ENCODE data around the gene NDUFB4.

The NDUFB4 gene

DNA sequence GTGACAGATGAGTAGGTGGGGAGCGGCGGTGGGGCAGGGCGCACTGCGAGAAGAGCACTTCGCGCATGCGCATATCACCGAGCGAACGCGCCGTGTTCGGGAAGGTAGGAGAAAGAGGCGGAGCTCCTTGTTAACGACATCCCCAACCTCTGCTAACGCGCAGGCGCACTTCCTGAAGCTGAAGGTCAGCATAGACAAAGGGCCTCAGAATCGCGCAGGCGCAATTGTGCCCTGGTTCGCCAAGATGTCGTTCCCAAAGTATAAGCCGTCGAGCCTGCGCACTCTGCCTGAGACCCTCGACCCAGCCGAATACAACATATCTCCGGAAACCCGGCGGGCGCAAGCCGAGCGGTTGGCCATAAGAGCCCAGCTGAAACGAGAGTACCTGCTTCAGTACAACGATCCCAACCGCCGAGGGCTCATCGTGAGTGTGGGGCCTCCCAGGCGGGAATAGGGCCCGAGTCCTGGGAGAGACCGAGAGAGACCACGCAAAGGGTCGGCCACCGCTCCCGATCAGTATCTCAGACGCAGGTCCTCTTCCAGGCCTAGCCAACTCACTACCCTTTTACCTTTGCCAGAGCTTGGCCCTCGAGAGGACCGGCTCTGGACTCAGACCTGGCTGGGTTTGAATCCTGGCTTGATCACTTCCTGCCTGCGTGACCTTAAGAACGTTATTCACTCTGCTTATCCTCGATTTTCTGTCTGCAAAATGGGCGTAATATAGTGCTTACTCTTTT lies at the start of gene NDUFB4:
TSS of gene NDUFB4 (plus strand) at position 221 of the 737 bp plus-strand sequence. CDS start at position 245, 24 bp downstream.
- Histone ChIP-seq H3K9ac (ENCODE audit: low read length) (peak within 1 kb of the TSS; percentile 97), H3K27me3 (ENCODE audit: control insufficient read depth, insufficient read depth, low read length) (no peaks in the 10 kb centered on the region), H3K4me1 (ENCODE audit: control insufficient read depth, low read depth, low read length) (peaks cover 14% of the 10 kb centered on the region), H3K4me3 (ENCODE audit: low read length) (peak within 1 kb of the TSS; percentile 99), H3K36me3 (ENCODE audit: control insufficient read depth, low read depth, low read length) (peaks cover 29% of the 10 kb centered on the region), H3K9me3 (ENCODE audit: control insufficient read depth, low read depth, low read length) (no peaks in the 10 kb centered on the region), H3K27ac (ENCODE audit: low read length) (peak within 1 kb of the TSS; percentile 98)

DNA sequence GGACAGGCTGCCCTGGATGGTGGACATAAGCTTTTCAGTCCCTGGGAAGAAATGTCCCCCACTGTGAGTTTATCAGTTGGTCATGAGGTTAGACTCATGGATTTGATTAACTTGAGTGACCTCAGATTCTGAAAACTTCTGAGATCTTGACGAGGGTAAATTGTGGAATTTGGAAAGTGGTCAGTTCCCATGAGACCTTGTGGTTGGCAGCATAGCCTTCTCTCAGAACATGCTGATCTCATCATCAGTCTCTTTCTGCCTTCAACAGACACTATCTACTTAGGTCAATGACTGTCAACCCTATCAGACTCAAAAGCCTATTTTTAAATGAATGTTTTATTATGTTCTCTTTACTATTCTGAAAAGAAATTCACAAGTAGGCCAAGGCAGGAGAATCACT lies 45.6 kb upstream of the NDUFB4 start:
- no peaks in the 10 kb centered on the region for H3K9me3 ChIP-seq (ENCODE audit: control insufficient read depth, low read depth, low read length)
- H3K36me3 ChIP-seq (ENCODE audit: control insufficient read depth, low read depth, low read length) = no peaks in the 10 kb centered on the region
- no peak overlapping the region for H3K4me3 ChIP-seq (ENCODE audit: low read length)
- no peak overlapping the region for H3K27ac ChIP-seq (ENCODE audit: low read length)
- H3K4me1 ChIP-seq (ENCODE audit: control insufficient read depth, low read depth, low read length) = no peaks in the 10 kb centered on the region
- no peaks in the 10 kb centered on the region for H3K27me3 ChIP-seq (ENCODE audit: control insufficient read depth, insufficient read depth, low read length)
- no peak overlapping the region for H3K9ac ChIP-seq (ENCODE audit: low read length)

DNA sequence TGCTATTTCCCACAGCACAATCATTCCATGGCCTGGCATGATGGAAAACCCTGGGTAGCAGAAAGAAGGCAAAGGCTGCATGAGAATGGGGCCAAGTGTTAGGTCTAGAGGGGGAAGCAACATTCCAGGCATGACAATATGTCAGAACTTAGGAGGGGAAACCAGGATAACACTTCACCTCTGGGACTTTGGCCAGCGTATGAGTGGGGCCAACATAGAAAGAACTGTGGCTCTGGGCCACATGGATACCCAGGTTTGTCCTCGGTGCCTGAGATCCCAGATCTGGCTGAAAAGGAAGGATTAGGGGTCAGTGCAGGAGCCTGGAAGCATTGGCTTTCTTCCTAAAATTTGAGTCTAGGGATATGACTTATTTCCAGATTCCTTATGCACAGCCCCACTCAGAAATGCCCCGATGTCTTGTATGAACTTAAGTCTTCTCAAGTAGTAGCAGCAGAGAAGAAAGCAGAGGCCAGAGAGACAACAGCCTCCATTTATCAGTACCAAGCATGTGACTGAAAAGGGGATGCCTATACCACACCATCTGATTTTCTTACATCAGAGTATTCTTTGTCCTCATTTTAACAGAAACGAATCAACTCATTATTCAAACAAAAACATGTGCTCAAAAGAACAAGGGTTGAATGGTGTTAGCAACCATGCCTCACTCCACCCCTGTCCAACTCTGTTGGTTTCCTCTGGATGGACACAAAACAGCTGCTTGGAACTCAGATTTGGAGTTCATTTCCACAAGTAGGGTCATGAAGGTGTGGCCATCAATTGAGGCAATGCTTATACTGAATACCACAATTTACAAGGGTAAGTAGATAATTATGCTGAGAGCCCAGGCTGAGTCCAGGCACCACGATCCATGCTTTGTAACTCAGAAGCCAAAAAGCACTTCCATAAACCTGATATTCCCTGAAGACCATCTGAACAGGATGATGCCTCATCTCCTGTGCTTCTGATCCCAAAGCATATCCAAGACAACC lies 43.7 kb upstream of the NDUFB4 start:
- Histone ChIP-seq H3K27me3 (ENCODE audit: control insufficient read depth, insufficient read depth, low read length) (peaks cover under 1% of the 10 kb centered on the region), H3K4me1 (ENCODE audit: control insufficient read depth, low read depth, low read length) (no peaks in the 10 kb centered on the region), H3K4me3 (ENCODE audit: low read length) (no peak overlapping the region), H3K36me3 (ENCODE audit: control insufficient read depth, low read depth, low read length) (no peaks in the 10 kb centered on the region), H3K9me3 (ENCODE audit: control insufficient read depth, low read depth, low read length) (no peaks in the 10 kb centered on the region), H3K27ac (ENCODE audit: low read length) (no peak overlapping the region), H3K9ac (ENCODE audit: low read length) (no peak overlapping the region)

- Histone ChIP-seq H3K4me3 (ENCODE audit: low read length) (no peak overlapping the region), H3K36me3 (ENCODE audit: control insufficient read depth, low read depth, low read length) (no peaks in the 10 kb centered on the region), H3K9me3 (ENCODE audit: control insufficient read depth, low read depth, low read length) (no peaks in the 10 kb centered on the region), H3K4me1 (ENCODE audit: control insufficient read depth, low read depth, low read length) (peaks cover 3% of the 10 kb centered on the region), H3K27ac (ENCODE audit: low read length) (no peak overlapping the region), H3K27me3 (ENCODE audit: control insufficient read depth, insufficient read depth, low read length) (peaks cover 11% of the 10 kb centered on the region), H3K9ac (ENCODE audit: low read length) (no peak overlapping the region)
Measured at GRCh38 chr3:120554812-120555606, 41.1 kb upstream of the NDUFB4 start.

- Histone ChIP-seq H3K36me3 (ENCODE audit: control insufficient read depth, low read depth, low read length) (no peaks in the 10 kb centered on the region), H3K4me3 (ENCODE audit: low read length) (no peak overlapping the region), H3K27ac (ENCODE audit: low read length) (no peak overlapping the region), H3K9me3 (ENCODE audit: control insufficient read depth, low read depth, low read length) (no peaks in the 10 kb centered on the region), H3K4me1 (ENCODE audit: control insufficient read depth, low read depth, low read length) (peaks cover 11% of the 10 kb centered on the region), H3K27me3 (ENCODE audit: control insufficient read depth, insufficient read depth, low read length) (peaks cover 11% of the 10 kb centered on the region), H3K9ac (ENCODE audit: low read length) (no peak overlapping the region)
Measured at GRCh38 chr3:120555657-120556509, 40.3 kb upstream of the NDUFB4 start.

DNA sequence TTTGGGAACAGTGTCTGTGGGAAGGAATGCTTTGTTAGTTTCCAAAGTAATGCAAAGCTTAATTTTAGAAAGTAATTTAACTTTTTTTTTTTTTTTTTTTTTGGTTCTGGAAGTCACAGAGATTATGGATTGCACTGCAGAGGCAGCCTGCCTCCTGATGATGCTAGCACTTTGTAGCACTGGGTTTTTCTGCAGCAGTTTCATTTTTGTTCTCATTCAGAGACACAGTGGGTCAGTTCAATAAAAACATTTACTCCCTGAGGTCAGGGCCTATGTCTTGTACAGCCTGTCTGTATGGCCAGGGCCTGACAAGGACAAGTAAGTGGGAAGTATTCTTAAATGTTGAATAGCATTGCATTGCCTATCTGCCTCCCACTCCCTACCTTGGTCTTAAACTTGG lies 39.0 kb upstream of the NDUFB4 start:
- Histone ChIP-seq H3K9ac (ENCODE audit: low read length) (no peak overlapping the region), H3K36me3 (ENCODE audit: control insufficient read depth, low read depth, low read length) (no peaks in the 10 kb centered on the region), H3K27me3 (ENCODE audit: control insufficient read depth, insufficient read depth, low read length) (peaks cover 11% of the 10 kb centered on the region), H3K4me3 (ENCODE audit: low read length) (no peak overlapping the region), H3K4me1 (ENCODE audit: control insufficient read depth, low read depth, low read length) (peaks cover 20% of the 10 kb centered on the region), H3K9me3 (ENCODE audit: control insufficient read depth, low read depth, low read length) (no peaks in the 10 kb centered on the region), H3K27ac (ENCODE audit: low read length) (no peak overlapping the region)

- H3K4me3 ChIP-seq (ENCODE audit: low read length) = peak overlapping the region; percentile 74
- no peaks in the 10 kb centered on the region for H3K9me3 ChIP-seq (ENCODE audit: control insufficient read depth, low read depth, low read length)
- H3K27ac ChIP-seq (ENCODE audit: low read length) = no peak overlapping the region
- peaks cover 11% of the 10 kb centered on the region for H3K27me3 ChIP-seq (ENCODE audit: control insufficient read depth, insufficient read depth, low read length)
- H3K9ac ChIP-seq (ENCODE audit: low read length) = peak overlapping the region; percentile 75
- peaks cover 20% of the 10 kb centered on the region for H3K4me1 ChIP-seq (ENCODE audit: control insufficient read depth, low read depth, low read length)
- no peaks in the 10 kb centered on the region for H3K36me3 ChIP-seq (ENCODE audit: control insufficient read depth, low read depth, low read length)
Measured at GRCh38 chr3:120558771-120559241, 37.3 kb upstream of the NDUFB4 start.

DNA sequence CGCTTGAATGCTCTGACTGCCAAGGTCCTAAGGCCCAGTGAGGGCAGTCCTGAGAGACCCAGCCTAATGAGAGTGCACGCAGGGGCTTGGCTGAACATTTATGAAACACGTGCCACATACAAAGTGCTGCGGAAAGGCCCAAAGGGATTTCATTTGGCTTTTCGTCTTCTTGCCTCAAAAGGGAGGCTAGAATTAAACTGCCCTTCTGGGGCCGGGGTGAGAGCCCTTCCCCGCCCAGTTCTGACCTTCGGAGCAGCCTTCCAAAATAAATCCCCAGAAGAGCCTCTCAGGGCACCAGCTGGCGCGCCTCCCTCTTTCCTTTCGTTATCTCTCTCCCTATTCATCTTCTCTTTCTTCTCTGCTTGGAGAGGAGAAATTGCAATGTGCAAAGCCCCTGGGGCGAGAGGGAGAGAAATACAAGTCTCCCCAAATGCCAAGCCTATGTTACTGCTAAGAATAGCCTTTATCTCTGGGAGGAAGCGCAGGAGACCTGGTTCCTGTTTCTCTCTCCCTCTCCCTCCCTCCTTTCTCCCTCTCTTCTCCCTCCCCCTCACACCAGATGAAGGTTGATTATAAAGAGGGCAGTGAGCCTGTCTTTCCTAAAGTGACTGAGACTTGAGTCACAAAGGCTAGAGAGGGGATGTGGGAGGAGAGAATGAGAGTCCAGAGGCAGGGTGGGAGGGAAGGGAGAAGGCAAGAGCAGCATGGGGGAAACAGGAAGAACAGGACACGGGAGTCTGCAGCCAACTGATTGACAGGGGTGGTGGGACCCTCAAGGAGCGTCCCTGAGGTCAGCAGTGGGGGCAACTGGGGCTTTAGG lies 36.7 kb upstream of the NDUFB4 start:
- Histone ChIP-seq H3K4me1 (ENCODE audit: control insufficient read depth, low read depth, low read length) (peaks cover 20% of the 10 kb centered on the region), H3K4me3 (ENCODE audit: low read length) (peak overlapping the region; percentile 74), H3K27me3 (ENCODE audit: control insufficient read depth, insufficient read depth, low read length) (peaks cover 11% of the 10 kb centered on the region), H3K9me3 (ENCODE audit: control insufficient read depth, low read depth, low read length) (no peaks in the 10 kb centered on the region), H3K27ac (ENCODE audit: low read length) (no peak overlapping the region), H3K9ac (ENCODE audit: low read length) (peak overlapping the region; percentile 75), H3K36me3 (ENCODE audit: control insufficient read depth, low read depth, low read length) (no peaks in the 10 kb centered on the region)

GRCh38 chr3:120560304-120561250 lies 35.6 kb upstream of the NDUFB4 start:
- Histone ChIP-seq H3K36me3 (ENCODE audit: control insufficient read depth, low read depth, low read length) (no peaks in the 10 kb centered on the region), H3K27me3 (ENCODE audit: control insufficient read depth, insufficient read depth, low read length) (peaks cover 11% of the 10 kb centered on the region), H3K4me3 (ENCODE audit: low read length) (peak overlapping the region; percentile 15), H3K27ac (ENCODE audit: low read length) (no peak overlapping the region), H3K9me3 (ENCODE audit: control insufficient read depth, low read depth, low read length) (no peaks in the 10 kb centered on the region), H3K9ac (ENCODE audit: low read length) (peak overlapping the region; percentile 11), H3K4me1 (ENCODE audit: control insufficient read depth, low read depth, low read length) (peaks cover 20% of the 10 kb centered on the region)
